GM19395 (cell line): ENCODE results near the gene RAPGEF5.

Experiments used
- ATAC-seq: cut with Tn5 transposase; IDR thresholded peaks from one replicate; pipeline ENCODE4 v1.9.1; 2021; ENCODE audit warnings: mild to moderate bottlenecking, moderate library complexity; ENCODE audit not compliant: unreplicated experiment

Gene RAPGEF5

GRCh38 chr7:22351329-22351692 lies 5.6 kb downstream of the RAPGEF5 start:
- ATAC-seq = peak; percentile 82

- peak; percentile 59 for ATAC-seq
These were observed 6.3 kb downstream of the RAPGEF5 start for GRCh38 chr7:22350466-22351328.

- ATAC-seq = no peak
These were observed 8.6 kb downstream of the RAPGEF5 start for GRCh38 chr7:22348379-22348778.

- ATAC-seq = no peak
These were observed 10.4 kb downstream of the RAPGEF5 start for GRCh38 chr7:22346383-22347107.

DNA sequence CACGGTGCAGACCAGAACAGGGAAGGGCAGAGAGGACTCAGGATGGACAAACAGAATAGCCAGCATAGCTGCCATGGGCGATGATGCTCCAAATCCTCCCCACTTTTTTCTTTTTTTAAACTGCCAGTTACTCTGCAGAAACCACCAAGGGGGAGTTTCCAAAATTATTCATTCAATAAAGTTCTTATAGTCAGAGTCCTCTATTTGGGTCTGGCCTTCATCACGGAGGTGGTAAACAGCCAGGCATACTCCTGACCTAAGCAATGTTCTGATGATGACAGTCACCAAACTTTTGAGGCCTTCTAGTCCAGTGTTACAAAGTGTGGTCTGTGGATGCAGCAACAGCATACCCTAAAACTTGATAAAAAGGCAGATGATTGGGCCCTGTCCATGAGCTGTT lies 12.3 kb downstream of the RAPGEF5 start:
- no peak for ATAC-seq

- no peak for ATAC-seq
These were observed 13.3 kb downstream of the RAPGEF5 start for GRCh38 chr7:22343612-22344011.

- no peak for ATAC-seq
These were observed 13.9 kb downstream of the RAPGEF5 start for GRCh38 chr7:22343071-22343470.

DNA sequence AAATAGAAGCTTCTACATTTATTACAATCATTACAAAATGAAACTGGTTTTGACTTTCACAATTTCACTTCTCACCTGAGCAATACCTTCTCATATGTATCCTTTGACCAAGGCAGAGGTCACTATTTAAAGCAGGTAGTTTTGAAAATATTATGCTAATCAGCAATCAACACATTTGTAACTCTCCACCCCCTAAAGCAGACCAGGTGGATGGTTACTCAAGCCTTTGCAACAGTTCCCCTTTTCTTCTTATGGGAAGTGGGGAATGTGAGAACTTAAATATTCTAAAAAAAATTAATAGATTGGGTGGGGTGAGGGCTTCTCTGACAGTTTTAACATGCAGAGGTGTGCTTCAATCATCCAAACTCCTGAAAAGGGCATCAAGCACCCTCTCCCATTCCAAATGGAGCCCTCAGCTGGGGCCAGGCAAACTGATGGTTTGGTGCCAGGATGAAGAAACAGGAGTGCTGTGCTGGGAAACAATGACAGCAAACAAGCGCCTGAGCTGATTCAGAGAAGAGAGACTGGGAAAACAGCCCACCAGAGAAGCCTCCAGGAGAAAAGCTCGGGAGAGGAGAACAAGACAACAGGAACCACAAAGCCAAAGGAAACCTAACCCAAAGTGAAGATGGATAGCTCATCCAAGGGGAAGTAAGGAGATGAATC lies 17.1 kb downstream of the RAPGEF5 start:
- no peak for ATAC-seq

GRCh38 chr7:22338877-22339276 lies 18.1 kb downstream of the RAPGEF5 start:
- ATAC-seq = no peak

DNA sequence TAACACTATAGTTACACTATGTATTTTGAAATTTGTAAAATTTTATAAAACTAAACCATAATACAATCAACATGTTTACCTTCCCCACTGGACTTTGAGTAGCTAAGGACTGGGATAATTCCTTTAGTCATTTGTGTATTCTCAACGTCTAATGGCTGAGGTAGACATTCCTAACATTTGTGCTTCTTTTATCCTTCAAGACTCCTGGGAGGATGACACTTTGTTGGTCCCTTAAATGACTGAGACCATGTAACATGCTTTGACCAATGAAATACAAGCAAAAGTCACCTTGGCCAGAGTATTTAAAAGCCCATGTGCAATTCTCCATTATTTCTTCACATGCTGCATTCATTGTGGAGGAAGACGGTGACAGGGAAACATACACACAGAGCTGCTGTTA lies 18.5 kb downstream of the RAPGEF5 start:
- no peak for ATAC-seq

GRCh38 chr7:22333680-22334141 lies 23.2 kb downstream of the RAPGEF5 start:
- ATAC-seq = no peak

- no peak for ATAC-seq
These were observed 24.5 kb downstream of the RAPGEF5 start for GRCh38 chr7:22332461-22332870.

GRCh38 chr7:22331704-22332103 lies 25.2 kb downstream of the RAPGEF5 start:
- no peak for ATAC-seq

DNA sequence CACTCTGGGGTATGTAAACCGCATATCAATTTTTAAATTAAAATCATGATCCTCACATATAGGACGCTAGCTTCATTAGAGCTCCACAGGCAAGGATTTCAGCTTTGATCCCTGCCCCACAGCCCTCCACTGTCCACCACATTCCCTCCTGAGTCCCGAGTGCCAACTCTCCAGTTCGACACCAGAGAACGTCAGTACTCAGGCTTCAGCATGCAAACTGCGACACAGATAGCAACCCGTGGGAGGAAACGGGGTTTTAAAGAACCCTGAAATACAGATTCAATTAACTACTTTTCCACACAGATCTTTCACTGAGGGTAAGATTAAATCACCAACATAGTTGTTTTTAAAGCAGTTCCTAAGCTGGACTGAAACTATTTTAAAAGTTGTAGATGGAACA lies 26.1 kb downstream of the RAPGEF5 start:
- no peak for ATAC-seq

DNA sequence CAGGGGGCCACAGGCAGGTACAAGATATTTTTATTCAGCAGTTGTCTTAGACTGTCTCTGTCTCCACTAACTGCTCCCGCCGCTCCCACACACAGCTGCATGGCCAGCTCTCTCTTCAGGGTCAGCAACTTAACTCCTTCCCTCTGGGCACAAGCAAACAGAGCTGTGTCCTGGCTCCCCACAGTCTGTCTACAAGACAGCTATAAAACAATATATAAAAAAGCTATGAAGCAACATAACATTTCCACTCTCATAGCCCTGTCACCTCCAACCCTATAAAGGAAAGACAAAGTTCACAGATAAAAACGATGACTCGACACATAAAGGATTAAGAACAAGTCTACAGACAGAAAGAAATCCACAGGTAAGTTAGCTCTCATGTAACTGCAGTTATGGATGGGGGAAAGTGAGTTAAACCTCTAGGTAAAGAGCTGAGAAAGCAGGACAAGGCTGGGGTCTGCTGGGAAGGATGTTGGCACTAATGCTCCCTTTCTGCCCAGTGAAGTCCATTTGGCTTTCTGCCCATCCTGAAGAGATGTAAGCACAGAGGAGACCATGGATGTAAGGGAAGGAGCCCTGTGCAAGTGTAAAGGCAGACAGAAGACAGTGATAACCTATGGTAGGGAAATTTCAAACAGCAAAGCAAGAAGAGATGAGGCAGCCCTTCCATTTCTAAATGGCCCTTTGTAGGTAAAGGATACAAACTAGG lies 27.0 kb downstream of the RAPGEF5 start:
- no peak for ATAC-seq

- ATAC-seq = no peak
These were observed 30.8 kb downstream of the RAPGEF5 start for GRCh38 chr7:22326181-22326580.

DNA sequence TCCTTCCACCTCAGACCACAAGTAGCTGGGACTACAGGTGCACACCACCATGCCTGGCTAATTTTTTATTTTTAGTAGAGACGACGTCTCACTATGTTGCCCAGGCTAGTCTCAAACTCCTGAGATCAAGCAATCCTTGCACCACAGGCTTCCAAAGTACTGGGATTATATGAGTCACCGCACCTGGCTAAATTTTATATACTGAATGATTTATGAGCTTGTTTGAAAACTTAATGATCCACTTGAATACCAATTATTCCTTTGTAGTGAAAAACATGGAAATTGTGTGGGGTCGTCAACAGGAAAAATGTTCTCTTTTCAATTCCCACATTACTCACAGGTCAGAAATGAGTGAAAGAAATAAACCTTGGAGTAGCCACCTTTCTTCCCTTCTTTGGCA lies 31.3 kb downstream of the RAPGEF5 start:
- no peak for ATAC-seq

GRCh38 chr7:22323714-22324113 lies 33.2 kb downstream of the RAPGEF5 start:
- ATAC-seq = no peak

DNA sequence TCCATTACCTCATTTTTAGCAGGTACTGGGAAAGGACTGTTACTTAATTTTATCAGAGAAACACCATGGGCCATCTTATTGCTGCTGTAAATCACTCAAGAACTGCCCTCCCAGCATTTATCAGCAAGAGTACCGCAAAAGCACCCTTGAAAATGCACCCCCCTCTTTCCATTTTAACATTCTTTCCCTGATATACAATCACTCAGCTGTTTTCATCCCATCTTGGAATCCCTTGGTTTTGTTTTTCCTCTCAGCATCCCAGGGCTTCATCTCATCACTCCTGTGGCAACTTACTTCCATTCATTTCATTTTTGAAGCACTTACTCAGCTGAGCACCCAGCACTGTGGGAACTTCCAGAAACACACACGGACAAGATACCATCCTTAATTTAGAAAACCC lies 36.5 kb downstream of the RAPGEF5 start:
- no peak for ATAC-seq

- ATAC-seq = no peak
These were observed 37.2 kb downstream of the RAPGEF5 start for GRCh38 chr7:22319424-22320403.
